ENCODE measurements around the gene STAG3. TPM values are rescaled to one million over a fixed set of nuclear protein-coding genes. Genes with fewer than 3 reads are reported as not detected.

STAG3 gene
- total RNA-seq, 1 experiment from 2014 or later, result 5.2 TPM

DNA sequence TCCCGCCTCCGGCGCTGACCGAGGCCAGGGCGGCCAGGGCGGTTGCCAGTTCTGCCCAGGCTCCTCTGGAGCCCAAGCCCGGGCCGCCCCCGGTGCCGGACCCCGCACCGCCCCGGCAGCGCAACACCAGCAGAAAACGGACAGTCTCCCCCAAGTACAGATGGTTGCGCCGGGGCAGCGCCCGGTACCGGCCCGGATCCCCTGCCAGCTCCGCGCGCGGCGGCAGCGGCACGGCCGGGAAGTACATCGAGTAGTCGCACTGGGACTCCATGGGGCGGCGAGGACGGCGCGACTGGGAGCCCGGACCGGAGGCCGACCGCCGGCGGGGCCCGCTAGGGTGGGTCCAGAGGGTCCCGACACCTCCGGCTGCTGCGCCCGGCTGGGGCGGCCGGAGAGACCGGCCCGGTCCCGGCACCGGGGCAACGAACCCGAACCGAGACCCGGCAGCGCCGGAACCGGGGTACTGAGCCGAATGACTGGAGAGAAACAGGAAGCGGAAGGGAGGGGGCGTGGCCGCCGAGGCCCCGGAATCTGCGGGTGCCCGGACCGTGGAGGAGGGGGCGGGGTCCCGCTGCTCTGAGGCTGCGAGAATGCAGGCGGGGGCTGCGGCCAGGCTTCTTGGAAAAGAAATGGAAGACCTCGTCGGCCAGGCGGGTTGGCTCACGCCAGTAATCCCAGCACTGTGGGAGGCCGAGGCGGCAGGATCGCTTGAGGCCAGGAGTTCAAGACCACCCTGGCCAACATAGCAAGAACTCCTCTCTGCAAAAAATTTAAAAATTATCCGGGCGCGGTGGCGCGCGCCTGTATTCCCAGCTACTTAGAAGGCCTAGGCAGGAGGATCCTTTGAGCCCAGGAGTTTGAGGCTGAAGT is 19.3 kb upstream of the STAG3 start, which contains the start of gene TRAPPC14 (continued):
- TF ChIP-seq CREM (CRISPR knock-in tag; IDR thresholded peaks at IDR 0.05), result peak; percentile 82; the same call in 1 of the 2 replicates
- TF ChIP-seq, protein P1, sequence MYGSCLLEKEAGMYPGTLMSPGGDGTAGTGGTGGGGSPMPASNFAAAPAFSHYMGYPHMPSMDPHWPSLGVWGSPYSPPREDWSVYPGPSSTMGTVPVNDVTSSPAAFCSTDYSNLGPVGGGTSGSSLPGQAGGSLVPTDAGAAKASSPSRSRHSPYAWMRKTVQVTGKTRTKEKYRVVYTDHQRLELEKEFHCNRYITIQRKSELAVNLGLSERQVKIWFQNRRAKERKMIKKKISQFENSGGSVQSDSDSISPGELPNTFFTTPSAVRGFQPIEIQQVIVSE (CRISPR knock-in tag; IDR thresholded peaks at IDR 0.05; ENCODE audit: borderline replicate concordance), result no peak
- TF ChIP-seq SOX15 (CRISPR knock-in tag; IDR thresholded peaks at IDR 0.05), result no peak
- TF ChIP-seq, protein P2, sequence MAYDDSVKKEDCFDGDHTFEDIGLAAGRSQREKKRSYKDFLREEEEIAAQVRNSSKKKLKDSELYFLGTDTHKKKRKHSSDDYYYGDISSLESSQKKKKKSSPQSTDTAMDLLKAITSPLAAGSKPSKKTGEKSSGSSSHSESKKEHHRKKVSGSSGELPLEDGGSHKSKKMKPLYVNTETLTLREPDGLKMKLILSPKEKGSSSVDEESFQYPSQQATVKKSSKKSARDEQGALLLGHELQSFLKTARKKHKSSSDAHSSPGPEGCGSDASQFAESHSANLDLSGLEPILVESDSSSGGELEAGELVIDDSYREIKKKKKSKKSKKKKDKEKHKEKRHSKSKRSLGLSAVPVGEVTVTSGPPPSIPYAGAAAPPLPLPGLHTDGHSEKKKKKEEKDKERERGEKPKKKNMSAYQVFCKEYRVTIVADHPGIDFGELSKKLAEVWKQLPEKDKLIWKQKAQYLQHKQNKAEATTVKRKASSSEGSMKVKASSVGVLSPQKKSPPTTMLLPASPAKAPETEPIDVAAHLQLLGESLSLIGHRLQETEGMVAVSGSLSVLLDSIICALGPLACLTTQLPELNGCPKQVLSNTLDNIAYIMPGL (CRISPR knock-in tag; IDR thresholded peaks at IDR 0.05), result peak; percentile 73; the same call in 1 of the 2 replicates
- no peak for TF ChIP-seq SMAD3 (CRISPR knock-in tag; IDR thresholded peaks at IDR 0.05; ENCODE audit: borderline replicate concordance)
- TF ChIP-seq IRF2 (CRISPR knock-in tag; IDR thresholded peaks at IDR 0.05; ENCODE audit: borderline replicate concordance, low read depth), result no peak
- TF ChIP-seq ESRRA (CRISPR knock-in tag; IDR thresholded peaks at IDR 0.05; ENCODE audit: borderline replicate concordance), result no peak
- TF ChIP-seq, protein P3, sequence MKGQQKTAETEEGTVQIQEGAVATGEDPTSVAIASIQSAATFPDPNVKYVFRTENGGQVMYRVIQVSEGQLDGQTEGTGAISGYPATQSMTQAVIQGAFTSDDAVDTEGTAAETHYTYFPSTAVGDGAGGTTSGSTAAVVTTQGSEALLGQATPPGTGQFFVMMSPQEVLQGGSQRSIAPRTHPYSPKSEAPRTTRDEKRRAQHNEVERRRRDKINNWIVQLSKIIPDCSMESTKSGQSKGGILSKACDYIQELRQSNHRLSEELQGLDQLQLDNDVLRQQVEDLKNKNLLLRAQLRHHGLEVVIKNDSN (CRISPR knock-in tag; IDR thresholded peaks at IDR 0.05), result peak; percentile 36; the same call in 1 of the 2 replicates
- TF ChIP-seq CREB1 (CRISPR knock-in tag; IDR thresholded peaks at IDR 0.05), result no peak
- TF ChIP-seq, protein P4, sequence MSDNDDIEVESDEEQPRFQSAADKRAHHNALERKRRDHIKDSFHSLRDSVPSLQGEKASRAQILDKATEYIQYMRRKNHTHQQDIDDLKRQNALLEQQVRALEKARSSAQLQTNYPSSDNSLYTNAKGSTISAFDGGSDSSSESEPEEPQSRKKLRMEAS (CRISPR knock-in tag; IDR thresholded peaks at IDR 0.05), result peak; percentile 19; the same call in 1 of the 2 replicates
- peak; percentile 58; the same call in 1 of the 2 replicates for TF ChIP-seq FOXP1 (CRISPR knock-in tag; IDR thresholded peaks at IDR 0.05; ENCODE audit: borderline replicate concordance)
- 0 out of 2 replicates have a peak, but pooled peaks have one; percentile 42 for TF ChIP-seq MYBL2 (CRISPR knock-in tag; IDR thresholded peaks at IDR 0.05)
- 0 out of 2 replicates have a peak, but pooled peaks have one; percentile 19 for TF ChIP-seq TEAD4 (CRISPR knock-in tag; IDR thresholded peaks at IDR 0.05)
- TF ChIP-seq, protein P5, sequence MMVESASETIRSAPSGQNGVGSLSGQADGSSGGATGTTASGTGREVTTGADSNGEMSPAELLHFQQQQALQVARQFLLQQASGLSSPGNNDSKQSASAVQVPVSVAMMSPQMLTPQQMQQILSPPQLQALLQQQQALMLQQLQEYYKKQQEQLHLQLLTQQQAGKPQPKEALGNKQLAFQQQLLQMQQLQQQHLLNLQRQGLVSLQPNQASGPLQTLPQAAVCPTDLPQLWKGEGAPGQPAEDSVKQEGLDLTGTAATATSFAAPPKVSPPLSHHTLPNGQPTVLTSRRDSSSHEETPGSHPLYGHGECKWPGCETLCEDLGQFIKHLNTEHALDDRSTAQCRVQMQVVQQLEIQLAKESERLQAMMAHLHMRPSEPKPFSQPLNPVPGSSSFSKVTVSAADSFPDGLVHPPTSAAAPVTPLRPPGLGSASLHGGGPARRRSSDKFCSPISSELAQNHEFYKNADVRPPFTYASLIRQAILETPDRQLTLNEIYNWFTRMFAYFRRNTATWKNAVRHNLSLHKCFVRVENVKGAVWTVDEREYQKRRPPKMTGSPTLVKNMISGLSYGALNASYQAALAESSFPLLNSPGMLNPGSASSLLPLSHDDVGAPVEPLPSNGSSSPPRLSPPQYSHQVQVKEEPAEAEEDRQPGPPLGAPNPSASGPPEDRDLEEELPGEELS (CRISPR knock-in tag; IDR thresholded peaks at IDR 0.05), result peak; percentile 68; the same call in 1 of the 2 replicates
- no peak for TF ChIP-seq ZNF263 (CRISPR knock-in tag; IDR thresholded peaks at IDR 0.05; ENCODE audit: low read depth)
- 0 out of 2 replicates have a peak, but pooled peaks have one; percentile 14 for TF ChIP-seq ETV6 (CRISPR knock-in tag; IDR thresholded peaks at IDR 0.05)
- TF ChIP-seq GRHL2 (CRISPR knock-in tag; IDR thresholded peaks at IDR 0.05; ENCODE audit: insufficient replicate concordance, severe bottlenecking), result no peak
- TF ChIP-seq, protein P6, sequence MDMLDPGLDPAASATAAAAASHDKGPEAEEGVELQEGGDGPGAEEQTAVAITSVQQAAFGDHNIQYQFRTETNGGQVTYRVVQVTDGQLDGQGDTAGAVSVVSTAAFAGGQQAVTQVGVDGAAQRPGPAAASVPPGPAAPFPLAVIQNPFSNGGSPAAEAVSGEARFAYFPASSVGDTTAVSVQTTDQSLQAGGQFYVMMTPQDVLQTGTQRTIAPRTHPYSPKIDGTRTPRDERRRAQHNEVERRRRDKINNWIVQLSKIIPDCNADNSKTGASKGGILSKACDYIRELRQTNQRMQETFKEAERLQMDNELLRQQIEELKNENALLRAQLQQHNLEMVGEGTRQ (CRISPR knock-in tag; IDR thresholded peaks at IDR 0.05), result no peak
- TF ChIP-seq, protein P7, sequence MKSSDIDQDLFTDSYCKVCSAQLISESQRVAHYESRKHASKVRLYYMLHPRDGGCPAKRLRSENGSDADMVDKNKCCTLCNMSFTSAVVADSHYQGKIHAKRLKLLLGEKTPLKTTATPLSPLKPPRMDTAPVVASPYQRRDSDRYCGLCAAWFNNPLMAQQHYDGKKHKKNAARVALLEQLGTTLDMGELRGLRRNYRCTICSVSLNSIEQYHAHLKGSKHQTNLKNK (CRISPR knock-in tag; IDR thresholded peaks at IDR 0.05), result no peak
- TF ChIP-seq FOXK1 (CRISPR knock-in tag; IDR thresholded peaks at IDR 0.05), result 0 out of 2 replicates have a peak, but pooled peaks have one; percentile 51
- TF ChIP-seq ZNF396 (CRISPR knock-in tag; IDR thresholded peaks at IDR 0.05; ENCODE audit: borderline replicate concordance), result no peak
